ENCODE data around the gene ARHGAP25.

ARHGAP25 gene

DNA sequence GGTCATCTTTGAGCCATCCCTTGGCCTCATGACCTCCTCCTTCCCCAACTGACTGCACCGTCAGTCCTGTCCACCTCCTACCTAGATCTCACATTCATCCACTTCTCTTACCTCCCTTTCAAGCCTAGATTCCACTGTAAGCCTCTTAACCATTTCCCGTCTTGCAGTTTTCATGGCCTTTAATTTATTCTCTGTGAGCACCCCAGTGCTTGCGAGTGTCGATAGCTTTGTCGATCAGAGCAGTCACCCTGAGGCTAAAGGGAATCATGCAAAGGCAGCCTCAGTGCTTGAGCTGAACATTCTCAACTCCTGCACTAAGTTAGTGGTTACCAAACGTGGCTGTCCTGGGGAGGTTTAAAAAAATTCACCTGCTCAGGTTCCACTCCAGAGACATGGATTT, 14.7 kb downstream of the ARHGAP25 start:
- TF ChIP-seq CREB1 (IDR thresholded peaks at IDR 0.05; ENCODE audit: low read depth) (no peak), TEAD4 (IDR thresholded peaks at IDR 0.05) (no peak), FOXM1 (IDR thresholded peaks at IDR 0.05; ENCODE audit: borderline replicate concordance, low read depth) (no peak)

DNA sequence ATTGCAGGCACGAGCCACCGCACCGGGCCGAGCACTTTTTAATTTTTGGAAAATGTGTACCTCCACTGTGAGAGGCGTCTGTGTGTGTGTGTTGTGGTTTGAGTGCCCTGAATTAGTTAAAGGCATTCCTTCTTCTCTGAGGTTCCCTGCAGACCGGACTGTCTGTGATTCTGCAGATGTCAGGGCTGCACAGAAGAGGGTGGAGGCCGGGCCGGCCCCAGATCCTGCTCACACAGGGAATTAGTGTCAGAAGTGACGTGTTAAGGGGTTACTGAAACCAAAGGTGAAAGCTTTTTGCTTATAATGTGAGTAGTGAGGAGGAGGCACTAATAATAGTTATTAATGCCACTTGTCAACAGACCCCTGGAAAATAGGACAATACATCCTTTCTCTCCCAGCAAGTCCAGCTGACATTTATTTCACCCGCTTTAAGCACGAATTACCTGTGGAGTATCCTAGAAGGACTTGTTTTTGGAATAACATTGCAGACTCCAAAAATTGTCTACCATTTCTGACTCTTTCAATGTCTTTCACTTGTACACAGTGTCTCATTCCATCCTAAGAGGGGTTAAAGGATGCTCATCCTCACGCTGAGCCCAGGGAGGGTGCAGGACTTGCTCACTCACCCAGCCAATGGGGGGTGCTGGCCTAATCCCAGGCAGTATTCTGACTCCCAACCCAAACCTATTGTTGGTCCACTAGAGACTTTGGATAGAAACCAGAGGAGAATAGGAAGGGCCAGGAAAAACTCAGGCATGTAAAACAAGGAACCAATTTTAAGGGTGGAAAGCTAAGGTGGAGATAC, 16.2 kb downstream of the ARHGAP25 start:
- TF ChIP-seq NFIC (IDR thresholded peaks at IDR 0.05) (no peak), EP300 (IDR thresholded peaks at IDR 0.05; ENCODE audit: borderline replicate concordance) (no peak), TCF12 (IDR thresholded peaks at IDR 0.05; ENCODE audit: low read depth) (no peak), CEBPB (IDR thresholded peaks at IDR 0.05) (no peak), FOXM1 (IDR thresholded peaks at IDR 0.05; ENCODE audit: borderline replicate concordance, low read depth) (no peak), ZBTB7A (IDR thresholded peaks at IDR 0.05; ENCODE audit: low read depth) (no peak), TEAD4 (IDR thresholded peaks at IDR 0.05) (no peak), YY1 (IDR thresholded peaks at IDR 0.05; ENCODE audit: low read depth) (no peak)
- TF ChIP-seq, protein P1, sequence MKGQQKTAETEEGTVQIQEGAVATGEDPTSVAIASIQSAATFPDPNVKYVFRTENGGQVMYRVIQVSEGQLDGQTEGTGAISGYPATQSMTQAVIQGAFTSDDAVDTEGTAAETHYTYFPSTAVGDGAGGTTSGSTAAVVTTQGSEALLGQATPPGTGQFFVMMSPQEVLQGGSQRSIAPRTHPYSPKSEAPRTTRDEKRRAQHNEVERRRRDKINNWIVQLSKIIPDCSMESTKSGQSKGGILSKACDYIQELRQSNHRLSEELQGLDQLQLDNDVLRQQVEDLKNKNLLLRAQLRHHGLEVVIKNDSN (IDR thresholded peaks at IDR 0.05): no peak

DNA sequence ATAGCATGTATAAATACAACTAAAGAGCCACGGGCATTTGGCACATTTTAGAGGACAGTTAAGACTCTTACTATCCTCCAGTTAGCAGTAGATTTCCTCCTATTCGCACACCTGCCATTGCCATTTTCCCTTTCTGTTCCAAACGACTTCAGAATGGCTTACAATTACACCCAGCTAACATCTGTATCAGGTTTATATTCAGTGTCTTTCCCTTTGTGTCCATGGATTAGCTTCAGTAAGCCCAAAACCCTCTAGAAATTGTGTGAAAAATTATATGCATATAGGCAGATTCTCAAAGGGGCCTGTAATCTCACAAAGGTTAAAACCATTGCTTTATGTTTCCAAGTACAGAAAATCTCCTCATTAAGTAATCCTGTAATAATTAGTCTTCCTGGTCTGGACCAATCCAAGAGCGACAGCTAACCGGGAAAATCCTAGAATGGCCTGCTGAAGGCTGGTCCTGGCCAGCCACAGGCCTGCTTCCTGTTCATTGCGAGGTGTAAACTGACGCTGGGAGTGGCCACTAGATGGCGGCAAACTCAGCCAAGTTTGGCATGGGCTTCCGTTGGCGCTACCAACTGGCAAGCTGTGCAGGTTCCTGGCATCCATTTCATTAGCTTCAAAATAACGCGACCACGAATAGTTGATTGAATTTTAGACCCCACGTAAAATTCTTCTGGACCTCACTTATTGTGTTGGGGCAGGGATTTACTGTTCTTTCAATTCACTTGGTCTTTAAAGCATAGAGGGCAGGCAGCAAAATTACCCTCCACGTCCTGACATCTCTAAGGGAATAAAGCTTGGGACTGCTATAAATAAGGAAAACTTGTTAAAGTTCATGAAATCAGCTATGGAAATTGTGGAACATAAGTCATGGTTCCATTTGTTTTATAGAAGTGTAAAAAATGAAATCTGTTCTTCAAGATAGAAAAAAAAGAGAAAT, 17.1 kb downstream of the ARHGAP25 start:
- TF ChIP-seq TAF1 (IDR thresholded peaks at IDR 0.05; ENCODE audit: low read depth): no peak
- peak; percentile 90 for TF ChIP-seq RAD21 (IDR thresholded peaks at IDR 0.05; ENCODE audit: low read depth)
- no peak for TF ChIP-seq FOXM1 (IDR thresholded peaks at IDR 0.05; ENCODE audit: borderline replicate concordance, low read depth)
- TF ChIP-seq EP300 (IDR thresholded peaks at IDR 0.05; ENCODE audit: borderline replicate concordance): no peak
- peak; percentile 59 for TF ChIP-seq NFIC (IDR thresholded peaks at IDR 0.05)
- no peak for TF ChIP-seq ZBTB7A (IDR thresholded peaks at IDR 0.05; ENCODE audit: low read depth)
- TF ChIP-seq YY1 (IDR thresholded peaks at IDR 0.05; ENCODE audit: low read depth): 0 out of 2 replicates have a peak, but pooled peaks have one; percentile 47
- TF ChIP-seq, protein P2, sequence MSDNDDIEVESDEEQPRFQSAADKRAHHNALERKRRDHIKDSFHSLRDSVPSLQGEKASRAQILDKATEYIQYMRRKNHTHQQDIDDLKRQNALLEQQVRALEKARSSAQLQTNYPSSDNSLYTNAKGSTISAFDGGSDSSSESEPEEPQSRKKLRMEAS (IDR thresholded peaks at IDR 0.05): peak; percentile 78
- TF ChIP-seq CEBPB (IDR thresholded peaks at IDR 0.05): no peak

DNA sequence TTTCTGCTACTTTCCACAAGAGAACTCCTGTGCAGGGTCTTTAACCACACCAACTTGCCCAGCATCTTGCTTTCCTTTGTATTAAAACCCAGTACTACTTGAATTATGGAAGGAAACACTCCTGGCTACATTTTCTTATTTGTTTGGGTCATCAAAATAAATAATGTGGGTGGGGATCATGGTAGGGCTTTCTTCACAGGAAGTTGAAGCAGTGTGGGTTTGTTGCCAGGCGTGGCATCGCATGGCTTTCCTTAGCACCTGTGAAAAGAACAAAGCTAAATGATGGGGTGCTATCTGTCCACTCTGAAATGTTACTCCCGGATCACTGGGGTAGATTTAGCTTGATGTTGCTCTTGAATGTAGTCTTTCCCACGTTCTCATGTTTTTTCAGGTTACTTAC, 18.7 kb downstream of the ARHGAP25 start:
- TF ChIP-seq, protein P3, sequence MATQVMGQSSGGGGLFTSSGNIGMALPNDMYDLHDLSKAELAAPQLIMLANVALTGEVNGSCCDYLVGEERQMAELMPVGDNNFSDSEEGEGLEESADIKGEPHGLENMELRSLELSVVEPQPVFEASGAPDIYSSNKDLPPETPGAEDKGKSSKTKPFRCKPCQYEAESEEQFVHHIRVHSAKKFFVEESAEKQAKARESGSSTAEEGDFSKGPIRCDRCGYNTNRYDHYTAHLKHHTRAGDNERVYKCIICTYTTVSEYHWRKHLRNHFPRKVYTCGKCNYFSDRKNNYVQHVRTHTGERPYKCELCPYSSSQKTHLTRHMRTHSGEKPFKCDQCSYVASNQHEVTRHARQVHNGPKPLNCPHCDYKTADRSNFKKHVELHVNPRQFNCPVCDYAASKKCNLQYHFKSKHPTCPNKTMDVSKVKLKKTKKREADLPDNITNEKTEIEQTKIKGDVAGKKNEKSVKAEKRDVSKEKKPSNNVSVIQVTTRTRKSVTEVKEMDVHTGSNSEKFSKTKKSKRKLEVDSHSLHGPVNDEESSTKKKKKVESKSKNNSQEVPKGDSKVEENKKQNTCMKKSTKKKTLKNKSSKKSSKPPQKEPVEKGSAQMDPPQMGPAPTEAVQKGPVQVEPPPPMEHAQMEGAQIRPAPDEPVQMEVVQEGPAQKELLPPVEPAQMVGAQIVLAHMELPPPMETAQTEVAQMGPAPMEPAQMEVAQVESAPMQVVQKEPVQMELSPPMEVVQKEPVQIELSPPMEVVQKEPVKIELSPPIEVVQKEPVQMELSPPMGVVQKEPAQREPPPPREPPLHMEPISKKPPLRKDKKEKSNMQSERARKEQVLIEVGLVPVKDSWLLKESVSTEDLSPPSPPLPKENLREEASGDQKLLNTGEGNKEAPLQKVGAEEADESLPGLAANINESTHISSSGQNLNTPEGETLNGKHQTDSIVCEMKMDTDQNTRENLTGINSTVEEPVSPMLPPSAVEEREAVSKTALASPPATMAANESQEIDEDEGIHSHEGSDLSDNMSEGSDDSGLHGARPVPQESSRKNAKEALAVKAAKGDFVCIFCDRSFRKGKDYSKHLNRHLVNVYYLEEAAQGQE (IDR thresholded peaks at IDR 0.05; ENCODE audit: low read depth): no peak
- TF ChIP-seq YY1 (IDR thresholded peaks at IDR 0.05; ENCODE audit: low read depth) (no peak), TAF1 (IDR thresholded peaks at IDR 0.05; ENCODE audit: low read depth) (no peak)

DNA sequence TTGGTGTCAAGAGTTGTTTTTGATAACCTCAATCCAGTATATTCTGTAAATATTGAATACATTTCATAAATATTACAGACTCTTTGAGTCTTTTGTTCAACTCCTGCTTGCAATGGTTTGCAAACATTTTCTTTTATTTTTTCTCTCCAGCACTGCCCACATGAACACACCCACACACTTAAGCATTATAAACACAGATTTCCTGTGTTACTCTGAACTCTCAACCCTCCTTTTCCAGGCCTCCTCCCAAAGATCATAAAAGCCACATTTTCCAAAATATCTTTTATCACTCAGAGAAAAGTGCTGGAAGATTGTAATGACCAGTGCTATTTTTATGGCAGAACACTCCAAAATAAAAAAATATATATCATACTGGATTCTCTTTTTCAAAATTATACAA, 20.5 kb downstream of the ARHGAP25 start:
- no peak for TF ChIP-seq CREB1 (IDR thresholded peaks at IDR 0.05; ENCODE audit: low read depth)
- TF ChIP-seq RAD21 (IDR thresholded peaks at IDR 0.05; ENCODE audit: low read depth): no peak
- no peak for TF ChIP-seq NFIC (IDR thresholded peaks at IDR 0.05)
- no peak for TF ChIP-seq TCF12 (IDR thresholded peaks at IDR 0.05; ENCODE audit: low read depth)
- no peak for TF ChIP-seq YY1 (IDR thresholded peaks at IDR 0.05; ENCODE audit: low read depth)
- TF ChIP-seq, protein P2 (IDR thresholded peaks at IDR 0.05): no peak
- no peak for TF ChIP-seq ZBTB7A (IDR thresholded peaks at IDR 0.05; ENCODE audit: low read depth)
- no peak for TF ChIP-seq TAF1 (IDR thresholded peaks at IDR 0.05; ENCODE audit: low read depth)
- no peak for TF ChIP-seq EP300 (IDR thresholded peaks at IDR 0.05; ENCODE audit: borderline replicate concordance)
- no peak for TF ChIP-seq TEAD4 (IDR thresholded peaks at IDR 0.05)
- TF ChIP-seq, protein P3 (IDR thresholded peaks at IDR 0.05; ENCODE audit: low read depth): no peak

DNA sequence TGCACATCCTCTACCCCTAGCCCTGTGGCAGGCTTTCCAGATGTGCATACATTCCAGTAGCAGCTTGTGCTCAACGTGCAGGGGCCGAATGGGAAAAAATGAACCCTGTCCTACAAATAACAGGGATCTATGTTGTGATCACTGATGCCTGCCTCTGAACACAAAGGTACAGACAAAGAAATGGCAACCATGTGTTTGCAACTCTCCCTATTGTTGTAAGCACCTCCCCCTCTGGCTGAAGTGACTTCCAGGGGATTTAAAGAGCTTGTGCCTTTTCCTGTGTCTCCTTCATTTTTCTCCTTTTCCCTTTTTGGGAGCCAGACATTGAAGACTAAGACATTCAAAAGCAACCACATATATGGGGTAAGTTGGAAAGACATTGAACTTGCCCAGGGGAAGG, 21.6 kb downstream of the ARHGAP25 start:
- no peak for TF ChIP-seq EGR1 (IDR thresholded peaks at IDR 0.05)
- TF ChIP-seq ZBTB7A (IDR thresholded peaks at IDR 0.05; ENCODE audit: low read depth): no peak
- TF ChIP-seq CREB1 (IDR thresholded peaks at IDR 0.05; ENCODE audit: low read depth): no peak
- TF ChIP-seq EP300 (IDR thresholded peaks at IDR 0.05; ENCODE audit: borderline replicate concordance): no peak
- TF ChIP-seq, protein P2 (IDR thresholded peaks at IDR 0.05): no peak
- TF ChIP-seq, protein P1 (IDR thresholded peaks at IDR 0.05): no peak
- TF ChIP-seq FOXM1 (IDR thresholded peaks at IDR 0.05; ENCODE audit: borderline replicate concordance, low read depth): no peak
- TF ChIP-seq YY1 (IDR thresholded peaks at IDR 0.05; ENCODE audit: low read depth): no peak
- no peak for TF ChIP-seq RAD21 (IDR thresholded peaks at IDR 0.05; ENCODE audit: low read depth)
- TF ChIP-seq NFIC (IDR thresholded peaks at IDR 0.05): no peak
- TF ChIP-seq, protein P3 (IDR thresholded peaks at IDR 0.05; ENCODE audit: low read depth): no peak
- no peak for TF ChIP-seq TEAD4 (IDR thresholded peaks at IDR 0.05)
- no peak for TF ChIP-seq TCF12 (IDR thresholded peaks at IDR 0.05; ENCODE audit: low read depth)

Data from Ishikawa (cell line).